ENCODE results near the gene THEMIS2. TPM values are rescaled to one million over a fixed set of nuclear protein-coding genes. Genes with fewer than 3 reads are reported as not detected.
"Not testable (repeated sequence)": the region's sequence is repeated elsewhere in the genome, so short reads cannot be mapped to it uniquely, and the experiment has no call there.

The THEMIS2 gene
- polyA plus RNA-seq (2013, experiment 1 of 2), result 5.8 TPM
- 6.8 TPM for polyA plus RNA-seq (2013, experiment 2 of 2)

- Histone ChIP-seq H3K27ac (ENCODE audit: low read depth, low read length) (no peak within 1 kb of the TSS), H3K36me3 (ENCODE audit: insufficient read depth, low read length) (no peaks in the 10 kb centered on the region), H3K4me1 (ENCODE audit: insufficient read depth, low read length) (no peaks in the 10 kb centered on the region), H3K4me3 (ENCODE audit: low read length) (peak within 1 kb of the TSS; percentile 72), H3K27me3 (ENCODE audit: insufficient read depth, low read length) (peaks cover 12% of the 10 kb centered on the region), H3K9ac (ENCODE audit: low read depth, low read length) (peak within 1 kb of the TSS; percentile 62; the same call in 1 of the 2 replicates), H3K9me3 (ENCODE audit: insufficient read depth, low read depth, low read length) (no peaks in the 10 kb centered on the region)
- 10% methylated on average over 49 of the region's 53 CpGs for WGBS
Measured at GRCh38 chr1:27872059-27872801, at the start of gene THEMIS2. THEMIS2 (plus strand) TSS chr1:27872544; CDS start chr1:27872572, 28 bp downstream.

- no peak overlapping the region for H3K4me3 ChIP-seq (ENCODE audit: low read length)
- H3K27ac ChIP-seq (ENCODE audit: low read depth, low read length), result no peak overlapping the region
- peaks cover 9% of the 10 kb centered on the region; the same call in 1 of the 2 replicates for H3K36me3 ChIP-seq (ENCODE audit: insufficient read depth, low read length)
- H3K27me3 ChIP-seq (ENCODE audit: insufficient read depth, low read length), result no peaks in the 10 kb centered on the region
- no peaks in the 10 kb centered on the region for H3K9me3 ChIP-seq (ENCODE audit: insufficient read depth, low read depth, low read length)
- H3K9ac ChIP-seq (ENCODE audit: low read depth, low read length), result no peak overlapping the region
- WGBS, result 98% methylated on average over 4 of the region's 4 CpGs
- H3K4me1 ChIP-seq (ENCODE audit: insufficient read depth, low read length), result no peaks in the 10 kb centered on the region
Measured at GRCh38 chr1:27823784-27824183, 48.6 kb upstream of the THEMIS2 start.

DNA sequence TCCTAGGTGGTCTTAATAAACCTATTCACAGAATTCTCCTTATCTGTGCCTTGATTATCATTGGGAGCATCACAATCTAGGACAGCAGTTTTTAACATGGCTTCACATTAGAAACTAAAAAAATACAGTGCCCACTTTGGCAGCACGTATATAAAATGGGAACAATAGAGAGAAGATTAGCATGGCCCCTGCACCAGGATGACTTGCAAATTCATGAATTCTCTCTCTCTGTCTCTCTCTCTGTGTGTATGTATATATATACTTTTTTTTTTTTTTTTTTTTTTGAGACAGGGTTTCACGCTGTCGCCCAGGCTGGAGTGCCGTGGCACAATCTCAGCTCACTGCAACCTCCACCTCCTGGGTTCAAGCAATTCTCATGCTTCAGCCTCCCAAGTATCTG is 47.9 kb upstream of the THEMIS2 start:
- 98% methylated on average over 4 of the region's 4 CpGs for WGBS

GRCh38 chr1:27829339-27829960 is 42.9 kb upstream of the THEMIS2 start:
- H3K4me3 ChIP-seq (ENCODE audit: low read length); H3K9ac ChIP-seq (ENCODE audit: low read depth, low read length); H3K9me3 ChIP-seq (ENCODE audit: insufficient read depth, low read depth, low read length); H3K27ac ChIP-seq (ENCODE audit: low read depth, low read length); H3K27me3 ChIP-seq (ENCODE audit: insufficient read depth, low read length): not testable (repeated sequence)
- H3K4me1 ChIP-seq (ENCODE audit: insufficient read depth, low read length), result peaks cover 11% of the 10 kb centered on the region; the same call in 1 of the 2 replicates
- 97% methylated on average over 3 of the region's 4 CpGs for WGBS
- H3K36me3 ChIP-seq (ENCODE audit: insufficient read depth, low read length), result peaks cover 21% of the 10 kb centered on the region

More for the DNA sequence above, 47.9 kb upstream of the THEMIS2 start:
- no peaks in the 10 kb centered on the region for H3K27me3 ChIP-seq (ENCODE audit: insufficient read depth, low read length)
- H3K4me3 ChIP-seq (ENCODE audit: low read length), result no peak overlapping the region
- no peaks in the 10 kb centered on the region for H3K9me3 ChIP-seq (ENCODE audit: insufficient read depth, low read depth, low read length)
- H3K27ac ChIP-seq (ENCODE audit: low read depth, low read length), result no peak overlapping the region
- no peak overlapping the region for H3K9ac ChIP-seq (ENCODE audit: low read depth, low read length)
- H3K4me1 ChIP-seq (ENCODE audit: insufficient read depth, low read length), result no peaks in the 10 kb centered on the region
- H3K36me3 ChIP-seq (ENCODE audit: insufficient read depth, low read length), result peaks cover 7% of the 10 kb centered on the region; the same call in 1 of the 2 replicates

GRCh38 chr1:27830621-27831440 is 41.5 kb upstream of the THEMIS2 start, which contains the start of gene PPP1R8:
PPP1R8 (plus strand) TSS chr1:27830782; CDS start chr1:27830836, 54 bp downstream.
- peaks cover 34% of the 10 kb centered on the region for H3K36me3 ChIP-seq (ENCODE audit: insufficient read depth, low read length)
- peak within 1 kb of the TSS; percentile 98 for H3K9ac ChIP-seq (ENCODE audit: low read depth, low read length)
- peak within 1 kb of the TSS; percentile 95 for H3K27ac ChIP-seq (ENCODE audit: low read depth, low read length)
- H3K27me3 ChIP-seq (ENCODE audit: insufficient read depth, low read length), result no peaks in the 10 kb centered on the region
- under 1% methylated on average over 60 of the region's 60 CpGs for WGBS
- peak within 1 kb of the TSS; percentile 90 for H3K4me3 ChIP-seq (ENCODE audit: low read length)
- peaks cover 11% of the 10 kb centered on the region; the same call in 1 of the 2 replicates for H3K4me1 ChIP-seq (ENCODE audit: insufficient read depth, low read length)
- H3K9me3 ChIP-seq (ENCODE audit: insufficient read depth, low read depth, low read length), result no peaks in the 10 kb centered on the region

- Histone ChIP-seq H3K4me3 (ENCODE audit: low read length) (peak overlapping the region; percentile 90), H3K9ac (ENCODE audit: low read depth, low read length) (peak overlapping the region; percentile 98), H3K27me3 (ENCODE audit: insufficient read depth, low read length) (no peaks in the 10 kb centered on the region), H3K9me3 (ENCODE audit: insufficient read depth, low read depth, low read length) (no peaks in the 10 kb centered on the region), H3K27ac (ENCODE audit: low read depth, low read length) (peak overlapping the region; percentile 95; the same call in 1 of the 2 replicates), H3K36me3 (ENCODE audit: insufficient read depth, low read length) (peaks cover 40% of the 10 kb centered on the region), H3K4me1 (ENCODE audit: insufficient read depth, low read length) (peaks cover 11% of the 10 kb centered on the region; the same call in 1 of the 2 replicates)
- WGBS, result 50% methylated on average over 10 of the region's 10 CpGs
Measured at GRCh38 chr1:27831568-27832410, 40.6 kb upstream of the THEMIS2 start.

- Histone ChIP-seq H3K4me3 (ENCODE audit: low read length) (peak overlapping the region; percentile 90; the same call in 1 of the 2 replicates), H3K9ac (ENCODE audit: low read depth, low read length) (0 out of 2 replicates have a peak overlapping the region, but pooled peaks have one; percentile 98), H3K27me3 (ENCODE audit: insufficient read depth, low read length) (no peaks in the 10 kb centered on the region), H3K9me3 (ENCODE audit: insufficient read depth, low read depth, low read length) (no peaks in the 10 kb centered on the region), H3K27ac (ENCODE audit: low read depth, low read length) (no peak overlapping the region), H3K4me1 (ENCODE audit: insufficient read depth, low read length) (peaks cover 11% of the 10 kb centered on the region; the same call in 1 of the 2 replicates), H3K36me3 (ENCODE audit: insufficient read depth, low read length) (peaks cover 42% of the 10 kb centered on the region)
- 100% methylated on average over 1 of the region's 2 CpGs for WGBS
Measured at GRCh38 chr1:27832762-27833161, 39.6 kb upstream of the THEMIS2 start.

GRCh38 chr1:27833470-27833869 is 38.9 kb upstream of the THEMIS2 start:
- H3K9ac ChIP-seq (ENCODE audit: low read depth, low read length), result no peak overlapping the region
- peaks cover 11% of the 10 kb centered on the region; the same call in 1 of the 2 replicates for H3K4me1 ChIP-seq (ENCODE audit: insufficient read depth, low read length)
- H3K27ac ChIP-seq (ENCODE audit: low read depth, low read length), result no peak overlapping the region
- no peaks in the 10 kb centered on the region for H3K9me3 ChIP-seq (ENCODE audit: insufficient read depth, low read depth, low read length)
- H3K4me3 ChIP-seq (ENCODE audit: low read length), result no peak overlapping the region
- WGBS, result 96% methylated on average over 2 of the region's 3 CpGs
- H3K36me3 ChIP-seq (ENCODE audit: insufficient read depth, low read length), result peaks cover 45% of the 10 kb centered on the region
- no peaks in the 10 kb centered on the region for H3K27me3 ChIP-seq (ENCODE audit: insufficient read depth, low read length)

- no peaks in the 10 kb centered on the region for H3K27me3 ChIP-seq (ENCODE audit: insufficient read depth, low read length)
- peaks cover 60% of the 10 kb centered on the region for H3K36me3 ChIP-seq (ENCODE audit: insufficient read depth, low read length)
- no peak overlapping the region for H3K27ac ChIP-seq (ENCODE audit: low read depth, low read length)
- no peaks in the 10 kb centered on the region for H3K9me3 ChIP-seq (ENCODE audit: insufficient read depth, low read depth, low read length)
- no peak overlapping the region for H3K4me3 ChIP-seq (ENCODE audit: low read length)
- no peak overlapping the region for H3K9ac ChIP-seq (ENCODE audit: low read depth, low read length)
- peaks cover 11% of the 10 kb centered on the region; the same call in 1 of the 2 replicates for H3K4me1 ChIP-seq (ENCODE audit: insufficient read depth, low read length)
Measured at GRCh38 chr1:27835046-27835445, 37.3 kb upstream of the THEMIS2 start.

GRCh38 chr1:27835501-27835900 is 36.8 kb upstream of the THEMIS2 start:
- 83% methylated on average over 1 of the region's 1 CpG for WGBS
- Histone ChIP-seq H3K27me3 (ENCODE audit: insufficient read depth, low read length) (no peaks in the 10 kb centered on the region), H3K36me3 (ENCODE audit: insufficient read depth, low read length) (peaks cover 64% of the 10 kb centered on the region), H3K9me3 (ENCODE audit: insufficient read depth, low read depth, low read length) (no peaks in the 10 kb centered on the region), H3K4me3 (ENCODE audit: low read length) (no peak overlapping the region), H3K9ac (ENCODE audit: low read depth, low read length) (no peak overlapping the region), H3K4me1 (ENCODE audit: insufficient read depth, low read length) (peaks cover 11% of the 10 kb centered on the region; the same call in 1 of the 2 replicates), H3K27ac (ENCODE audit: low read depth, low read length) (no peak overlapping the region)

Data from HUES64 (cell line).